HG02884 (cell line): ENCODE results near the gene AUTS2.

ENCODE experiments used
- ATAC-seq: cut with Tn5 transposase; IDR thresholded peaks from one replicate; pipeline ENCODE4 v1.9.1; 2021; ENCODE audit warnings: mild to moderate bottlenecking, moderate library complexity; ENCODE audit not compliant: unreplicated experiment

Gene AUTS2

GRCh38 chr7:69598081-69598486, at the start of gene AUTS2:
TSS of gene AUTS2 (plus strand) at chr7:69598475. CDS start at chr7:69599654, 1,179 bp downstream.
- ATAC-seq, result peak; percentile 57

GRCh38 chr7:69550991-69551390, 47.3 kb upstream of the AUTS2 start:
- no peak for ATAC-seq

GRCh38 chr7:69553190-69553589, 45.1 kb upstream of the AUTS2 start:
- ATAC-seq, result no peak

GRCh38 chr7:69561266-69561960, 36.9 kb upstream of the AUTS2 start:
- no peak for ATAC-seq

GRCh38 chr7:69564454-69565417, 33.5 kb upstream of the AUTS2 start:
- peak; percentile 85 for ATAC-seq

- no peak for ATAC-seq
Observed at GRCh38 chr7:69567800-69568199, 30.5 kb upstream of the AUTS2 start.

- ATAC-seq, result no peak
Observed at GRCh38 chr7:69568266-69568665, 30.0 kb upstream of the AUTS2 start.

- no peak for ATAC-seq
Observed at GRCh38 chr7:69575651-69576050, 22.6 kb upstream of the AUTS2 start.

GRCh38 chr7:69577221-69577620, 21.1 kb upstream of the AUTS2 start:
- no peak for ATAC-seq

GRCh38 chr7:69585169-69585568, 13.1 kb upstream of the AUTS2 start:
- ATAC-seq, result no peak

- ATAC-seq, result no peak
Observed at GRCh38 chr7:69586321-69586720, 12.0 kb upstream of the AUTS2 start.

GRCh38 chr7:69588773-69589172, 9.5 kb upstream of the AUTS2 start:
- ATAC-seq, result no peak

GRCh38 chr7:69591805-69592204, 6.5 kb upstream of the AUTS2 start:
- no peak for ATAC-seq

- no peak for ATAC-seq
Observed at GRCh38 chr7:69593511-69593910, 4.8 kb upstream of the AUTS2 start.

GRCh38 chr7:69595415-69595814, 2.9 kb upstream of the AUTS2 start:
- no peak for ATAC-seq

- no peak for ATAC-seq
Observed at GRCh38 chr7:69596056-69596455, 2.2 kb upstream of the AUTS2 start.

- no peak for ATAC-seq
Observed at GRCh38 chr7:69596723-69597277, 1.5 kb upstream of the AUTS2 start.

- ATAC-seq, result peak; percentile 15
Observed at GRCh38 chr7:69597278-69598076, 798 bp upstream of the AUTS2 start.

GRCh38 chr7:69598487-69599285, 411 bp downstream of the AUTS2 start:
- no peak for ATAC-seq
